ENCODE measurements around the gene ATP2B3.

The ATP2B3 gene

DNA sequence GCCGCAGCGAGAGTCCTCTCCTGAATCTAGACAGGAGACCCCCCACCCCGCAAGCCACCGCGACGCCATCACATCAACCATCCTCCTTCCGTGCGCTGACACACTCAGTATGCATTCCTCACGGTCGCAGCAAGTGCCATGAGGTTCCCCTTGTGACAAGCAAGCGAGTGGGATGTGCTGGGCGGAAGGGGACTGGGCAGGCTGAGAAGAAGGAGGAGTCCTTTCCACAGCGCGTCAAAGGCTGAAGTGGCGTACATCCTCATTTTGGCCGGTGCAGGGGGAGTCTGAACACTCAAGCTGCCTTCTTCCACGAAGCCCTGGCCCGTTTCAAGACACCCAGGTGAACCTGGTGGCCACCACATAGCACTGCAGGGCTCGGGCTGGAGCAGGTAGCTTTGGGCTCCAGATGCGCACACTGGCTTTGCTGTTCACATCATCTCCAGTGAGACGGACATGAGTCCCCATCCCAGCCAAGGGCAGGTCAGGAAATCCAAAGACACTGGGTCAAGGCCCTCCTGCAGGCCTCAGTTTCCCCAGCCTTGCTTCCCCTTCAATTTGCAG, 51.1 kb downstream of the ATP2B3 start:
- DNase-seq (ENCODE audit: low read depth in 2 of 2): no peak

DNA sequence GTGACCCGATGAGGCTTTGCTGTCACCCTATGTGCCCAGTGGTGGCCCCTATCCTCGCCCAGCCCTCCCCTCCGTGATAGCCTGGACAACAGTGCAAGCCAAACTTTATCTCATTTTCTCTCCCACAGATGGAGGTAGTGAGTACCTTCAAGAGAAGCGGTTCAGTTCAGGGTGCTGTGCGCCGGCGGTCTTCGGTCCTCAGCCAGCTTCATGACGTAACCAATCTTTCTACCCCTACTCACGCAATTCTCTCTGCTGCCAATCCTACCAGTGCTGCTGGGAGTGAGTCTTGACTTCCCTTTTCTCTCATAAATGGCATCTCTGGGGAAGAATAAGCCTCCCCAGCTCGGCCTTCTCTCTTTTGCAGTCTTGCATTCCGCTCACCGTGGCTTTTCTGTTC, 52.0 kb downstream of the ATP2B3 start:
- no peak for DNase-seq (ENCODE audit: low read depth in 2 of 2)

DNA sequence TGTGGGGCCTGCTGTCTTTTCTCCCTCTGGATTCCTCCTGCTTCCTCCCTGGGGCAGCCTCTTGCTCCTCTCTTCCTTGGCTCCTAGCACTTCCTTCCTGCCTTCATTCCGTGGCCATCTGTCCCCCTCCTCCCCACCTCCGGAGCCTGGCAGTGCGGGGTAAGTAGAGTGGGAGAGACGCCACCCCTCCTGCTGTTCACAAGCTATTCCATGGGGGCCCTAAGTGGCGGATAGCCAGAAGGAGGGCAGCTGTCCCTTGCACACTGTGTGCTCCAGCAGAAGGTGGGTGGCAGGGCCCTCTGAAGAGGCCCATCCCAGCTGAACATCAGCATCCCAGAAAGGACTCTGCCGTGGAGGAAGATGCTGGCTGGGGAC, 54.1 kb downstream of the ATP2B3 start:
- DNase-seq (ENCODE audit: low read depth in 2 of 2): no peak

DNA sequence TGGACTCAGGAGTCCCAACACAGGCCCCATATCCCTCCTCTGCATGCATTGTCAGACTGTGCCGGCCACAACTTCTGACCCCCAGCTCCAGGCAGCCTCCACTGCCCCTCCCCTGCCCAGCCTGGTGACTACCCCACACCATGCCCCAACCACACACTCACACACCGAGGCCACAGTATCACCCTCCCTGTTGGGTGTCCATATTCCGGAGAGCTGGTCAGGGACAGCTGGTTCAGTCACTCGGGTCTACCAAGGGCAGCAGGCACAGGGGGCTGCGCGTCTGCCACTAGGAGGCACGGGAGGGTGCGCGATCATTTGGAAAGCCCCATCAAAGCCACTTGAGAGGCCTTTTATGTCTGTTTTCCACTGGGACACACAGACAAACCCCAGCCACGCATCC, 55.2 kb downstream of the ATP2B3 start:
- DNase-seq (ENCODE audit: low read depth in 2 of 2): no peak

DNA sequence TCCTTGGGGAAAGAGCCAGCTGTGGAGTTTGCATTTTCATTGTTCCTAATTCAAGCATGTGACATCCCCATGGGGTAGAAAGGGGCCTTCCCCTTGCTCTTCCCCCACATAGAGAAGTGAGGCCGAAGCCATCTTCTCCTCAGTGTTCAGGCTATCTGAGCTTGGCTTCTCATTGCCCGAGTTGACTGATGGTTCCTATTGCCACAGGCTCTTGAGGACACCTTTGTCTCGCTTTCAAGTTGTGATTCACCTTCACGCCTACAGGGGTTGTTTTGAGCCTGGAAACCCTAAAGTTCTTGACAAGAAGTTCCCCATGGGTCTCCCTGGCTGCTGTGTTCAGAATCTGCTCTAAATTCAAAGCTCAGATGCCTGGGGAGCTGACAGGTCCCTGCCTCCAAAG, 56.5 kb downstream of the ATP2B3 start:
- no peak for DNase-seq (ENCODE audit: low read depth in 2 of 2)

DNA sequence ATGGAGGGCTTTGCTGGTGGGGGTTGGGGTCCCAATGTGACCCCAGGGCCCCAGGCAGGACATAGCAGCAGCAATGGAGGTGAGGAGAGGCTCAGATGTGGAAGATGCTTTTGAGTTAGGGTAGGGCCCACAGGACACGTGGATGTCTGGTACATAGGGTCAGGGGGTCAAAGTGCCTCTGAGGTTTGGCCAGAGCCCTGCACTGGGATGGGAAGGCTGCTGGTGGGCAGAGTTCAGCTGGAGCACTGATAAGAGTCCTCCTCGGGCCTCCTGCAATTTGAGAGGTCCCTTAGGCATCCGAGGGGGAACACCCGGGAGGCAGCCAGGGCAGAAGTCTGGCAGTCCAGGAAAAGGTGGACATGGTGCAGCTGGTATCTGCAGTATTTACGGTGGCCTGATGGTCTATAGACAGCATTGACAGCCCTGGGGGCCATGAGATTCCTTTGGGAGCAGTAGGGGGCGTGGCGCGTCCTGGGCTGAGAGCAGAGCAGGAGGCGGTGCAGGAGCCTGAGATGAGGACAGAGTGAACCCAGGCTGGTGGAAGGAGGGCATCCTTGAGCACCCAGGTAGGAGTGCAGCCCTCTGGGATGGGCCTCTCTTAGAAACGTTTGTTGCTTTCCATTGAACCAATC, 58.9 kb downstream of the ATP2B3 start:
- DNase-seq (ENCODE audit: low read depth in 2 of 2): no peak

DNA sequence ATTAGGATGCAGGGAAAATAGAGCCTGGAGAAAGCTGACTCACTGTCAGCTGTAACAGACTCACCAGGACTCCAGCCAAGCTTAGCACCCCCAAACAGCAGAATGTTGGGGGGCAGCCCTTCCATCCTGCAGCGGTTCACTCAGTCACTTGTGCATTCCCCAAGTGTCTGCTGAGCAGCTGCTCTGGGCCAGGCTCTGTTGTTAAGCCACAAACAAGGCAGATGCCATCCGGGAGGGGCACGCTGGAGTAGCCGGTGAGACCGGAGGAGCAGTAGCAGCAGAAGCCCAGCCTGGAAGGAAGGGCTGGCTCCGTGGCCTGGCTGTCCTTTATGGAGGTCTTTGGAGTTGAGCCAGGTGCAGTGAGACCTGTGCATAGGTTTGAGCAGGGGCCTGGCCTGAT, 59.5 kb downstream of the ATP2B3 start:
- DNase-seq (ENCODE audit: low read depth in 2 of 2): no peak

DNA sequence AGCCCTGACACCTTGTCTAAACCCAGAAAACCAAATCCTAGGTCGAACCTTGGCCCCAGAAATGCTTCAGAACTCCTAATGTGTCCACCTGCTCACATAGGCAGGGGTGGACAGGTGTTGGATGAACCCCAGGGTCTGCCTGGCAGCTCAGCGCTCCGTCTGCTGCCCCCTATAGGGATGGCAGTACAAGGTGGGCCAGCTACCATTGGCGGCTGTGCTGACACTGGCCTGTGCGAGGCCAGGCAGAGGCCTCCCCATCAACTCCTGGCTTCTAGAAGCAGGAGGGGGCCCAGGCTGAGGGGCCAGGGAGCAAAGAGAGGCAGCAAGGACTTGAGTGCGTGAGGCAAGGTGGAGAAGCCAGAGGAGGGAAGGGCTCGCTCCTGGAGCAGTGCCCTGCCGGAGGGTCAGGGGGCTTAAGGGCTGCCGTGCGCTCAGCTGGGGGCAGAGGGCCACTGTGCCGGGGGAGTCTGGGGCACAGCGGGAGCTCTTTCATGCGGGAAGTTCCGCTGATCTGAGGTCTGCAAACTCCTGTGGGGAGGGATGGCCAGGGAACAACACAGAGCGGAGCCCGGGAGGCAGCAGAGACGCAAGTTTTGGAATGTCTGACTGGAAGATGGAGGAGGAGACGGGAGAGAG, 60.9 kb downstream of the ATP2B3 start:
- no peak for DNase-seq (ENCODE audit: low read depth in 2 of 2)

DNA sequence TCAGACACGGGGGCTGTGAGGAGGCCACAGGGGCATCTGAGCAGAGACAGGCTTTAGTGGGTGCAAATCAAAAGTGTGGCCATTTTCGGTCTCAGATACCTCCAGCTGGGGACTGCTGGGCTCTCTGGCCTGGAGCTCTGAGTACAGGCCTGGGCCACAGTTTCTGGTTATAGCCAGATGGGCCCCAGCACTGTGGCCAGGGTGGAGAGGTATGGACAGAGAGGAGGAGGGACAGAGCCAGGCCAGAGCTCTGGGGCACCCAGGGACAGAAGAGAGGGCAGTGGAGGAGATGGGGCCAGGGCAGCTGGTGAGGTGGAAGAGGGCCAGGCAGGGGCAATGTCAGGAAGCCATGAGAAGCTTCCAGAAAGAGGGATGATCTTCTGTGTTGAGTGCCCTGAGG, 61.4 kb downstream of the ATP2B3 start:
- DNase-seq (ENCODE audit: low read depth in 2 of 2): no peak

DNA sequence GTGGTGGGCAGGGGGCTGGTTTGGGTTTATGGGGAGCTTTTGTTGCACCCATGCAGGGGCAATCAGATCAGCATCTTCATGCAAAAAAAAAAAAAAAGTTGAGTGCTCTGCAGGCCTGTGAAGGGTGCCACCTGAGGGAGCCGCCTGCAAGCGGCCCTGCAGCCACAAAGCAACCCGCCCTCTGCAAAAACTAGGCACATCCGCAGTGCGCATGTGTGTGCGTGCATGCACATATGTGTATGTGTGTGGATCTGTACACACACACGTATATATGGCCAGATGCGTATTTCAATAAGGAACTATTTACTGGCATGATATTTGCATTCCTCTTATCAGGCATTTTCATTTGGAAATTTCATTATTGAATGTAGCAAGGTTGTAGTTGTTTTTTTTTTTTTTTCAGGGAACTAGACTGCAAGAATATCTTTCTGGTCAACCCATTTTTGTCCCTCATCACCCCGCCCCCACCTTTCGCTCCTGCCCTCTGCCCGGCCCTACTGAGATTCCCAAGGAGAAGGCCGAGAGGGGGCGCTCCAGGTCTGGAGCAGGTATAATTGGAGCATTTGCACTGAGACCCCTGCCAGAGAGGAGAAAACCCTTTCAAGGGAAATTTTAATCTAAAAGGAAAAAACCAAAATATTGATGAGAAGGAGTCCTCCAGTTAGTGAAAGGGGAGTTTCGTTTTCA, 63.4 kb downstream of the ATP2B3 start:
- DNase-seq (ENCODE audit: low read depth in 2 of 2): no peak

DNA sequence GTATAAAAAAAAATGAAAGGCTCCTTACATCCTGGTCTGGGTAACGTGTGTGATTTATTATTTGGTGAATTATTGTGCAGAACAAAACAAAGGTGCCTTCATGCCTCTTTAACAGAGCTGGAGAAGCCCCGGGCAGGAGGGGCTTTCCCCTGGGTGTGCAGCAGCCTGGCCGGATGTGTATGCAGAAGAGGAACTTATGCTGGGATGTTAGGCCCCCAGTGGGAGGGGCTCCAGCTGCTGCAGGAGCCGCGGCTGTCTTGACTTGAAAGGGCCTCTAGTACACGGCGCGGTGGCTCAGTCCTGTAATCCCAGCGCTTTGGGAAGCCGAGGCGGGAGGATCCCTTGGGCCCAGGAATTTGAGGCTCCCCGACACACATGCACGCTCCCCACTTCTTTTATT, 65.5 kb downstream of the ATP2B3 start:
- DNase-seq (ENCODE audit: low read depth in 2 of 2): peak; percentile 22 to 50

DNA sequence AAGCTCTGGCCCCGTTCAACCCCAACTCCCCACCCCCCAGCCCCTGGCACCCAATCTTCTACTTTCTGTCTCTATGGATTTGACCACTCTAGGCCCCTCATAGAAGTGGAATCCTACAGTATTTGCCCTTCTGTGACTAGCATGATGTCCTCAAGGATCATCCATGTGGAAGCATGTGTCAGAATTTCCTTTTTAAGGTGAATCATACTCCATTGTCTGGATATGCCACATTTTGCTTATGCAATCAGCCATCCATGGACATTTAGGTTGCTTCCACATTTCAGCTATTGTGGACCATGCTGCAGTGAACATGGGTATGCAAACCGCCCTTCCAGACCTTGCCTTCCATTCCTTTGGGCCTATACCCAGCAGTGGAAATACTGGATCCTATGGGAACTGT, 66.0 kb downstream of the ATP2B3 start:
- DNase-seq (ENCODE audit: low read depth in 2 of 2): no peak

DNA sequence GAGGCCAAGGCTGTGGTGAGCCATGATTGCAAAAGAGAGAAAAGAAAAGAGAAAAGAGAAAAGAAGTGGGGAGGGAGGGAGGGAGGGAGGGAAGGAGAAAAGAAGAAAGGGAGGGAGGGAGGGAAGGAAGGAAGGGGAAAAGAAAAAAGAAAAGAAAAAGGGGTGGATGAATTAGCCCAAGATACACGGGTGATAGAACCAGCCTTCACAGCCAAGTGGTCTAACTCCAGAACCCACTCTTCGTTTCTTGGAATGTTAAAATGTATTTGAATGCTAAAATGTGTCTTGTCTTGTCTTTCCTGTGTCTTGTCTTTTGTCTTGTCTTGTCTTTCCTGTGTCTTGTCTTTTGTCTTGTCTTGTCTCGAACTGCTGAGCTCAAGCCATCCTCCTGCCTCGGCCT, 68.4 kb downstream of the ATP2B3 start:
- no peak for DNase-seq (ENCODE audit: low read depth in 2 of 2)

DNA sequence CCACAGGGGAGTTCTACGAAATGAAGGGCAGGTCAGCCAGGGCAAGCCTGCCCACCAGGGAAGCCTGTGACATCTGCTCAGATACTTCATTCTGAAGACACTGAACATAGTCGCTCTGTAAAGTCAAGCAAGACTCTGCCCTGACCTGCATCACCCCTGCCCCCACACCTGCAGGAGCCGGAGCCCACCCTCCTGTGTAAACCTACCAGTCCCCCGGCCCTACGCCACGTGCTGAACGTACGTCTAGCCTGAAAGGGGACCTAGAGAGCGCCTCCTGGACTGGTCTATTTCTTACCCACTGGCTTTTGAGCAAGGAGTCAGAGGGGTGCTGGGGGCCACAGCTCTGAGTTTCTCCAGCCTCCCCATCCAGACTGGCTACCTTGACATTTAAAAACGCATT, 69.9 kb downstream of the ATP2B3 start:
- DNase-seq (ENCODE audit: low read depth in 2 of 2): no peak

DNA sequence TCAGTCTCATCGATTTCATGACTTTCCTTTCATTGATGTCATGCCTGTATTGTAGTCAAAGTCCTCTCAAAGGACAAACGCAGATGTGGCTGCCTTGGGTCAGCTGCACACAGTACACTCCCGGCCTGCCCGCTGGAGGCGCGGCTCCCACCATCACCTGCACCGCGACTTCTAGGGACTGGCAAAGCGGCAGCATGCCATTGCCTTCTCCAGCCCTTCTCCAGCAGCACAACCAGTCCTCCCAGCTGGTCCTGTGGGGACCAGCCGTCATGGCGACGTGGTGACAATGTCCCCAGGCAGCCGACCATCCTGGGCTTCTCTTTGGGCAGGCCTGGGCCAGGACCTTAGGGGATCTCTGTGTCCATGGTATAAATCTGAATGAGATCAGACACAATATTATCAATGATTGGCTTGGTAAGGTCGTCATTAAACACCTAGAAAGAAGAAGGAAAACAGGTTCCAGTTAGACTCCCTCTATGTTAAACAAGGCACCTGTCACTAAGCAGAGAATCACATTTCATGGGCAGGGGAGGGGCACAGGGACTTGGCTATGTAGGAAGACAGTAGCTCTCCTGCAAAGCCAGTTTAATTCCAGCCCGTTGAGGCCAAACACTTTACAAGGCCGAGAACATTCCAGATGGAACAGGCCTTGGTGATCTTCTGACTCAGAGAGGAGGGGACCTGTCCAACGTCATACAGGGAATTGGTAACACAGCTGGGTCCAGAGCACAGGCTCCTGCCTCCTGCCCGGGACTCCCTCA, 70.8 kb downstream of the ATP2B3 start:
- DNase-seq (ENCODE audit: low read depth in 2 of 2): no peak

DNA sequence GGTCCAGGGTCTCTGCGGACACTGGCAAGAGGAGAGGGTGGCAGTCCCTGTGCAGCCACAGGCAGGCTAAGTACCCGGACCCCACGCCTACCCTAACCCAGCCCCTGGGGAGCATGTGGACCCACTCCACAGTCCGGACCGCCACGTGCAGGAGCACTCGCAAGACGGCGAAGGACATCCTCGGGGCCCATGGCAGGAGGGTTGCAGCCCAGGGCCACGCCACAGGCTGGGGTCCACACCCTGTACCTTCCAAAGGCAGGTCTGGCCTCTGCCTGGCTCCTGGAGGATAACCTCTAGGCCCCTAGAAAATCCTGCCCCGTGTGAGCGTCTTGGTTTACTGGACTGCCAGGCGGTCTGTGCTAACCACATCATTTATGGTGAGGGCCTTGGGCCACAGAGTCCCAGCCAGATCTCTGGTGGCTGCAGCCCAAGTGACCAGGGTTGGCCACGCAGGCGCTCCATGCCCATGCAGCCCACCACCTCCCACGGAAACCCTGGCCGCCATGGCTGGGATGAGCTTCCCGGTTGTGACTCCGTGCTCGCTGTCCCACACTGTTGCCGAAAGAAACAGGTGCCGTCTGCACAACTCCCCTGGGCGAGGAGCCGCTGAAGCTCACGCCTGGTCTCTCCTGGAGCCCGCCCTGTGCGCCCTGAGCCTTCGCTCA, 71.5 kb downstream of the ATP2B3 start:
- DNase-seq (ENCODE audit: low read depth in 2 of 2): no peak

DNA sequence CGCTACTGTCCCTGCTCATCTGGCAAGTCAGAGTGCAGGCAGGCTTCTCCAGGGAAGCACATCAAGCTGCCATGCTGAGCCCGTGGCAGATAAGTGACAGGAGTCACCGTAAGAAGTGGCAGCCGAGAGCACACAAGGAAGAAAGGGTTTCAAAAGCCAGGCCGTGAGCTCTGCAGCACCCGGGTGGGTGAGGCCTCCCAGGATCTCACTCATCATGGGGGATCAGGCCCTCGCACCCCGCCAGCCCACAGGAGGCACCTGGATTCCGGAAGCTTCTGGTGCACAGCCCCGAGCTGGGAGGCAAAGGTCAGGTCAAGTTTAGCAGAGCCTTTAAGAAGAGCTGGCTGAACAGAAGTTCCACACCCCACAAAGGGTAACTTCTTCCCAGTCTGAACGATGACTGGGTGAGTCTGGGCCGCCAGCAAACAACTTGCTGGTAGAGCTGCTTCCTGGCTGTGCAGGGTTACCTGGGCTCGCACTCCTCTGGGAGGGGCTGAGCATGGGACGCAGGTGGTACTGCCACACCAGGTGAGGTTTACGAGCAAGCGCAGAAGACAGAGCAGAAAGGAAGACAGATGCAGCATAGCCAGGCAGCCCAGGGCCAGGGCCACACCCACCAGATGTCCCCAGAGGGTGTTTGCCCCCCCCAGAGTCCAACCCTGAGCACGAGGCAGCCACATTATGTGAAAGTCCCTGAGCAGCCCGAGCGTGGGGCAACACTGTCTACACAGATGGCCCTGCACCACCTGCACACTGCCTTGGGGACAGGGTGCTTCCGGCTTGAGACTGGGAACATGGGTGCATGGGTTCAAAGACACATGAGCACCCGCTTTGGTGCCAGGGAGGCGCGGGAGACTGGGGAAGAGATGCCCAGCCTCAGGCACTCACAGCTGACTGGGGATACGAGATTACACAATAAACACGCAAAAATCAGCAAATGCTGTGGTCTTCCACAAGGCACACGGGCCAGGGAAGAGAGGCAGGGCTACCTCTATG, 73.8 kb downstream of the ATP2B3 start:
- no peak for DNase-seq (ENCODE audit: low read depth in 2 of 2)

DNA sequence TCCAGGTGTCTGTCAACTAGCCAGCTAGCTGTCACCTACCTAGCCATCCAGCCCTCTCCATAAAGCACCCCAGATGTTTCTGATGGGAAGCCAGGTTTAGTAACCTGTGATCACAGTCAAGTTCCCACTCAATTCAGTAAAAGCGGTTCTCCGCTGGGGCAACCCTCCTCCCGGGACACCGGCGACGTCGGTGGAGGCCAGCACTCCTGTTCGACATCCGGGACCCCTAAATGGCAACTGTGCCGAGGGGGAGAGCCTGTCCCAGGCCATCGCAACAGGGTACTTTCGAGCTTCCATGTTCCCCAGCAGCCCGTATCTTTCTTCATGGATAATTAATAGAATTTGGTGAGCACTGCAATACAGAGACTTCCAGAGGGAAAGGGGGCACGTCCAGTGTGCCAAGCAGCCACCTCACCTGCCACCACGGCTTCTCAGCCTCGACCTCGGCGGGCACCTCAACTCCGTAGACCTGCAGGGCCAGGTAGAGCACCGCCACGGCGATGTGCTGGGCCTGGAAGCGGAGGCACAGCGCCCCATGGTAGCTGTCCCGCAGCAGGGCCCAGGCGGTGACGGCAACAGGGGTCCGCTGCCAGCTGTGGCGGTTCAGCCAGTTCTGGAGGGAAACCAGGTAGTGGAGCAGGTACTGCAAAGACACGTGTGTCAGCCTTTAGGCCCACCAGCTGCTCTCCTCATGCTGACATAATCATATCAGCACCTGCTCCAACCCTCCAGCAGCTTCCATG, 74.8 kb downstream of the ATP2B3 start:
- DNase-seq (ENCODE audit: low read depth in 2 of 2): no peak

DNA sequence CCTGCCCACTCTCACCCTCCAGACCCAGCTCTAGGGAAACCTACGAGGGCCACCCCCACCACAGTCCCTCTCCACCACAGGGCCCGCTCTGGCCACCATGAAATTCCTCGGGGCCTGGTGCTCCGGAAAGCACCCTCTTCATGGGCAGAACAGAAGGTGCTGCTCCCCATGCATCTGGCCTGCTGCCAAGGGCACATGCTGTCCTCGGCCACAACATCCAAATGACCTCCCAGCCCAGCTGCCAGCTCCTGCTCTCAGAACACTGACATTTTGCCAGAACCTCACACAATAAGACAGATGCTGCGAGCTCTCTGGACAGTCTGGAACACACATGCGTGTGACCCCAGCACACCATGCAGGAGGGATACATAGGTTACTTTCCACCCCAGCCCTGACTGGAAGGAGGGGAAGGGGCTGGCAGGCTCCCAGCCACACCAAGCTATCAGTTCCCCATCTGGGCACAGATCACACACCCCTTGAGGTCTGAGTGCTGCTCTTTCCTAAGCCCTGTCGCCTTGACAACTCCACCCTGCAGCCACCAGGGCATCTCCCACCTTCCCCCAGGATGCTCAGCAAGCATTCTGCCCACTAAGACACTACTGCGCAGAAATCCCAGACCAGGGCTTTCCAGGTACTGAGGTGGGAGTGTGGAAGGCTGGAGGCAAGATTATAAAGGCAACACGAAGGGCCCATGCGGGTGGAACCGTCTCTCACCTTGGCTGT, 75.7 kb downstream of the ATP2B3 start:
- DNase-seq (ENCODE audit: low read depth in 2 of 2): no peak

Measured in stimulated activated CD4-positive, alpha-beta T cell treated with anti-CD3 and anti-CD28 coated beads, Interleukin-12 subunit alpha, Interleukin-12 subunit beta, amount 100 ng/mL, for 24 hours (primary cell).